GM19452 (cell line): ENCODE data around the gene NR2C2.

Experiments
- ATAC-seq: cut with Tn5 transposase; IDR thresholded peaks from one replicate; pipeline ENCODE4 v1.9.1; 2021; ENCODE audit not compliant: unreplicated experiment

The NR2C2 gene

DNA sequence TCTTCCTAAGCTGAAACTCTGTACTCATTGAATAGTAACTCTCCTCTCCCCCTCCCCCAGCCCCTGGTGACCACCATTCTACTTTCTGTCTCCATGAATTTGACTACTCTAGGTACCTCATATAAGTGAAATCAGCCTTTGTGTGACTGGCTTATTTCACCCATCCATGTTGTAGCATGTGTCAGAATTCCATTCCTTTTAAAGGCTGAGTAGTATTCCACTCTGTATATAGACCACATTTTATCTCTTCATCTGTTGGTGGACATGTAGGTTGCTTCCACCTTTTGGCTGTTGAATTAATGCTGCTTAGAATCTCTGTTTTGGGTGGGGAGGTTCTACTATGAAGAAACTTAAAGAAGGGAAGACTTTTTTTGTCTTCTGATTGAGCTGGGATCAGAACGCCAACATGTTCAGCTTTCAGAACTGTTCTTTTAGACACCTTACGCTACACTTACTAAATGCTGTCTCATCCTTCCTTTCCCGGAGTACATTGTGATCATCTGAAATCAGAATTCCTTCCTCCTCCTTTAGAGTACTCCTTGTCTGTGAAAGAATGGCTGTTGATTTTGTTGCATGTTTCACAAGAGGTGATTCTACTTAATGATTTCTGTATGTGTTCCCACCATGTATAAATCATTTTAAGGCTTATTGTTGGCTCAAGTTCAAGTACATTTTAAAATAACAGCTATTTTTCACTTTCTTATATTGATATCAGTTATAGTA lies 67.4 kb downstream of the NR2C2 start:
- ATAC-seq, result no peak

DNA sequence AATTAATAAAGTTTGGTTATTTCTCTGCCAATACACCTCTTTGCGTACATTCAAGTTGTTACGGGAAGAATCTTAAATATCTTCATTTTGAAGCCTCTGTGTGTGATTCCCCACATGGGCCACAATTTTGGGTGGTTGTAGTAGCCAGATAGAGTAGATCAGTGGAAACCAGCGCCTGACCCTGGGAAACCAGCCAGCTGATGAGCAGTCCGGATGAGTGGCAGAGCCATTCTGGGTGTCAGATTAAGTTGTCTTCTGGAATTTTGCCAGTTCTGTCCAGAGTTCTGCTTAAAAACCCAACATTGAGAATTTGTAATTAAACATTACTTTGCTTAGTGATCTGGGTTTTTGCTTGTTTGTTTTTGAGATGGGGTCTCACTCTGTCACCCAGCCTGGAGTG lies 68.1 kb downstream of the NR2C2 start:
- ATAC-seq, result no peak

DNA sequence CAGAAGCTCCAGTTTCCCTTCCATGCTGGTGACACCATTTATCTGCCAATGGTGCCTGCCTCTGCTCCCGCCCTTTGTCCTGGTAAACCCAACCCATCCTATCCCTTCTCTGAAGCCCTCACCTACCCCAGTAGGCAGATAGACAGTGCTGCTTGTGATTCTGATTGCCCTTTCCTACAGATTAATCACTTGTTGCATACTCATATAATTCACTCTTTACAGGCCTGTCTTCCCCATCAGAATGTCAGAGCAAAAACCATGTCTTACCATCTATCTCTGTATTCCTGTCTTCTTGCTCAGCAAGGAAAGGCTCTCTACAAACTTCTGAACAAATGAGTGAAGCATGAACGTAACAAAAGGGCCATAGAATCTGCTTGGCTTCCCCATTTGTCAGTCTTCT lies 69.8 kb downstream of the NR2C2 start:
- no peak for ATAC-seq

DNA sequence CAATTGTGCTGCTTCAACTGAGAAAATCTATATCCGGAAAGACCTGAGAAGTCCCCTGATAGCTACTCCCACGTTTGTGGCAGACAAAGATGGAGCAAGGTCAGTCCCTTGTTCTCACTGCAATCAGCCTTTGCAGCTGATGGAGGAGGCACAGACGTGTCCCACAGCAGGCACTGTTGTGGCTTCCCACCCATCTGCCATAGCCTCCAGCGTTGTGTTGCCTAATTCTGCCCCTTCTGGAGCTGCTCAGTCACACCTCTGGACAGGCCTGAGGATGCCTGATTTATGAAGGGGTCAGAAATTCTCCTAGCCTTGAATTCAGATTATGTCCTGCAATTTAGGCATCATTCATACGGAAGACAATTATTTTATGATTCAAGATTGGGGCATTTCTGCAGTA lies 75.9 kb downstream of the NR2C2 start:
- no peak for ATAC-seq

DNA sequence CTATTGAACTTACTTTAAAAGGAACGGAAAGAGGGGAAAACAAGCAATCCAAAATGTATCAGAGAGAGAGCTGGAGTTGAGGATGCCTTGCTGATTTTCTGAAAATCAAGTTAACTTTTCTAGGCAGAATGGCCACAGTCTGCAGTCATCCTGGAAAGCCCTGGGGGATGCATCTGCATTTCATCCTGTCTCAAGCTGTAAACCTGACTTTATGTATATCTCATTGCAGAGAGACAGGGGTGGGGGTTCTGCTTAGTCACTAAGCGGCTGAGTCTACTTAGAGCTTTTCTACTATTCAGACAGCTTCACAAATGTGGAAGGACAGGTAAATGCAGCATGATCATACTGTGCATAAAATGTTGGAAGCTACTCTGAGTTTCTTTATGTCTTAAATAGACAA lies 76.3 kb downstream of the NR2C2 start:
- ATAC-seq, result no peak

DNA sequence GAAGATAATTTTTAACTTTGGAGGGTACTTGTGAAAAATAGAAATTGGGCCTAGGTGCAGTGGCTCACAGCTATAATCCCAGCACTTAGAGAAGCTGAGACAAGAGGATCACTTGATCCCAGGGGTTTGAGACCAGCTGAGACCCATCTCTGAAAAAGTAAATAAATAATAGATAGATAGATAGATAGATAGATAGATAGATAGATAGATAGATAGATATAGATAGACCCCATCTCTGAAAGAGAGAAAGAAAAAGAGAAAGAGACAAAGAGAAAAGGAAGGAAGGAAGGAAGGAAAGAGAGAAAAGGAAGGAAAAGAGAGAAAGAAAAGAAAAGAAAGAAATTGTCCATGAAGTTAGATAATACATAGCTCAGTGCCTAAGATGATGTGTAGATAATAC lies 82.2 kb downstream of the NR2C2 start:
- no peak for ATAC-seq

DNA sequence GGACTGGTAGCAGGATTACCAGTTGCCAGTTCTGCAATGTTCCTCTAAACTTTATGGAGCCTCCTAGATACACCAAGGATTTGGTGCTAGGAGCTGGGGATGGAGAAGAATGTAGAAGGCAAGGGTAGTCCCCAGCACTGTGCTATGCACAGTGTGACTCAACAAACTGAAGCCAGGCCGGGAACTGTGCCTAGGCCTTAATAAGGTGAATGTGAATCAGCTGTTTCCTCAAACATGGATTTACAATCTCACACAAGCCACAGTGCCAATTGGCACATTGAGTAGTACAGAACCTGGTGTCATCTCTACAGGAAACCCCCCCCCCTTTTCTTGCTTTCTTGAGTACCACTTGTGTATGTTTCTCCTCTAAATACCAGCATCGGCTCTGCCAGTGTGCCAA lies 85.3 kb downstream of the NR2C2 start:
- no peak for ATAC-seq

DNA sequence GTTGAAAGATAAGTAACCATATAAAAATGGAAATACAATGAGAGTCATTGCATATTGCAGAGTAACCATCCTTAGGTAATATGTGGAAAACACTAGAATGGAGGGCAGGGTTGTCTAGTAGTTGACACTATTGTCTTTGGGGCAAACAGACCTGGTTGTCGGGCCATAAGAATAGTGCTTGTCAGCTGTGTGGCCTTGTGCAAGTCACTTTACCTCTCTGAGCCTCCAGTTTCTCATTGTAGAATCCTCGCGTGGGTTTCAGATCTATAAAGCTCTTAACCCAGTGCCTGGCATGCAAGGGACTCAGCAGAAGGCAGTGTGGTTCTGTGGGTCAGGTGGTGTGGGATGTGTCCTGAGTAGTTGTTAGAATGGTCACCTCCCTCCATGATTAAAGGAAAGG lies 85.7 kb downstream of the NR2C2 start:
- no peak for ATAC-seq

DNA sequence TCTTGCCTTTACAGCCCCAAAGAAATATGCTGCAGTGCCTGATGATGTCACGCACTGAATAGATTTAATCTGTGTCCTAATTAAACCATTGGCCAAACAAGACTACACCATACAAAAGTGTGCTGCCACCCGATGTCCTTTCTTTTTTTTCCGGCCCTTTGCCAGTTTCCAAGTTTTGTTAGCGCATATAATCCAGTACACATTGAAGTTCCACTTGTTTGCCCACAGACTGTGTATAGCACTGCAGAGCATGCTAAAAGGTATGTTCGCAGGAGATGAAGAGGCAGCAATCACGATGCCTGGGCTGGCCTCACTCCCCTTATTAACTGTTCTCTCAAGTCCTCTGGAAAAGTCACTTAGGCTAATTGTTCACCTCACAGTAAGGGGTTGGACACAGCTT lies 90.9 kb downstream of the NR2C2 start:
- no peak for ATAC-seq

DNA sequence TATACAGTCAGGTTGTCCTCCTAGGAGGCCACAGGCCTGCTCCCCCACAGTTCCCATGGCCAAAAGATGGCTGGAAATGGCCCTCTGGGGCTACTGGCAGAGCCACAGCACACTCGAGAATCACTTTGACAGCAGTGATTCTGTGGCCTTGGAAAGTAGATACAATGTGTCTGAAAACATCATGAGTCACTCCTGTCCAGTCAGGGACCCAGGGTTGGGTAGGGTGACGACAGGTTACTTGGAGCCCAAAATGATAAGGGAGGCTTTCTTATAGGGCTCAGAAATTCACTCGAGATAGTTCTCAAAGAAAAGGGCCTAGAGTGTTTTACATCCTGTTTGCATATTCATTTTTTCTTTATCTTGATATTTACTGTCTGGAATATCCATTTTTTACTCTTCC lies 93.5 kb downstream of the NR2C2 start:
- ATAC-seq, result no peak

DNA sequence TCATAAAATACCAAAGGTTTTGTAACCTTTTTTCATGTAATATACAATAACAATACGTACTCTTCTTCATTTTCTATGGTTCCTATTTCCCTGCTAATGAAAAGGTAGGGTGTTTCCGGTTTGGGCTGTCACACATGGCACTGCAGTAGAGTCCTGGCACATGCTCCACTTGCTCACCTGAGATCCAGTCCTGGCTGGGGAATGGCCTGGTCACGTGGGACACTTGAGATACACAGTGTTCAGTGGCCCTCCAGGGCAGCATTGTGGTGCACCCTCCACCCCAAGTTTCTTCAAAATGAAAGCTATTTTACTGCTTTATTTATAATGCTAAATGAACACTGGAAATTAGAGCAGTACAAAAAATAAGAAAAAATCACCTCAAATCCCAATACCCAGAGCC lies 94.6 kb downstream of the NR2C2 start:
- no peak for ATAC-seq

DNA sequence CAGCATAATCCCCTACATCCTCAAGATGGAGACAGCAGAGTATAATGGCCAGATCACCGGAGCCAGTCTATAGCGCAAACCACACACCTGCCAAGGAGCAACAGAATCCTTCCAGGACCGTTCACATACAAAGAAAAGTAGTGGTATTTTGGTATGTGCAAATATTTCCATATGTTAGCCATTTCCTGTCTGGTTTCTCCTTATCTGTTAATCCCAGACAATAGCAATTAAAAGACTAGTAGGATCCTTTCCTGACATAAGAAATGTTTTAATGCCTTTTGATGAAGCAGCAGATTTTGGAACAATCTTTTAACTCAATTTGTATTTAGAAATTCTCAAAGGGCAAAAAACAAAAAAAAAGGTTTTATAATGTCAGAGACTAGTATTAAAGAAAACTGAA lies 95.6 kb downstream of the NR2C2 start:
- ATAC-seq, result no peak

DNA sequence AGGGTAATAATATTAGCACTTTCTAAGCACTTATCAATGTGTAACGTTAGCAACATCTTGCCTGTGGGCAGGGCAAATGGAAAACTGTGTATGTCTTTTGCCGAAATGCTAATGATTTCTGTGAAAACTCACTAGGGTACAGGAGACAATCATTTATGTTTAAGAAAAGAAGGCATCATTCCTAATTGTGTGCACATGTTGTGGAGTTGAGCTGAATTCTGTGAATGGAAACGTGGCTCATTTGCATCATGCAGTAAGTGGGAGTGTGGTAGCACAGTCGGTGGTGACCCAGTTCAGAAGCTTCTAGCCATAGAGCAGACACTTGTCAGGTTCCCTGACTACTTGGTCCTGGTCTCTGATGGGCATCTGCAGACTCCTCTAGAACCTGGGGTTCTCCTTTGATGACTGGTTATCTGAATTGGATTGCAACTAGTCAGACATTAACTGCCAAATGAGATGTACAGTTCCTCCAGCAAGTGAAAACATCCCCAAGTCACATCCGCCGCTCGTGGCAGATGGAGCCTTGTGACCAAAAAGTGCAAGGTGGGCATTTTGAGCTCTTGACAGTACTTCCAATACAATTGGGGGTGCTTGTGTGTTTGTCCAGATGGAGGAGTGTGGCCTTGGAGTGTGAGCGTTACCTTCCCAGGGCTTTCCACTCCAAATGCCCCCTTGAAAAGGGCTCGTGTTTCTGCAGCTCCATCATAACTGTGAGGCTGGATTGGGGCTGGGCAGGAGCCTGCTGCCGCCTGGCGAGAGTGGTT lies 96.2 kb downstream of the NR2C2 start:
- no peak for ATAC-seq

DNA sequence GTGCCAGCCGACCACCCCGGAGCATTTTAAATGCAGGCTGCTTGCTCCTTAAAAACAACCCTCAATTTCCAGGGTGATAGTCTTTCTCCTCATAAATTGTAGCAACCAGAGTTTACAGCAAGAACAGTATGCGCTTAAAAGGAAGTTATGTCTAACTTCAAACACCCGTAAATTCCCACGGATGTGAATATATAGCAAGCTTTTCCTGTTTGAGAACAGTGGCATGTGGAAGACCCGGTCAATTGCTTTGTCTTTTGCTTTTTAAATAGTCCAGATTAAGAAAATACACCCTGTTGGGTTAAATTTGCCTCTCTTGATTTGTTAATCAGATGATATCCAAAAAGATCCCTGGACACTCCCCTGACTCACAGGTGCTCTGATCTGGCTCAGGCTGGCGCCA lies 96.9 kb downstream of the NR2C2 start:
- no peak for ATAC-seq

DNA sequence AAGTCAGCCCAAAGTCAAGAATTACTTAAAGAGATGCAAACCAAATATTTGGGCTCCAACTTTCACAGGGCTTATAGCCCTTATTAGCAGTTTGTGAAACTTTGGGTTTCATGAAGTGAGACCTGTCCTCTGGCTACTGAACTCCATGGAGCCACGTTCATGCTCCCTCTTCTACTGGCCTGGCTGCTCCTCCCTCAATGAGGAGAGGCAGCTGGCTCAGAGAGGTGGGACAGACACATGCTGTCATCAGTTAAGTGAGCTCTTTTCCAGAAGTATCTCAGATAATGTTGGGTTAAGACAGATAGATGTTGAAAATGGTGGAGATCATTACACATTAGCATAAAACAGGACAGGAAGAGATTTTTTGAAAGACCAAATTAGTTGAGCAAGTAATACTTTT lies 98.3 kb downstream of the NR2C2 start:
- no peak for ATAC-seq

DNA sequence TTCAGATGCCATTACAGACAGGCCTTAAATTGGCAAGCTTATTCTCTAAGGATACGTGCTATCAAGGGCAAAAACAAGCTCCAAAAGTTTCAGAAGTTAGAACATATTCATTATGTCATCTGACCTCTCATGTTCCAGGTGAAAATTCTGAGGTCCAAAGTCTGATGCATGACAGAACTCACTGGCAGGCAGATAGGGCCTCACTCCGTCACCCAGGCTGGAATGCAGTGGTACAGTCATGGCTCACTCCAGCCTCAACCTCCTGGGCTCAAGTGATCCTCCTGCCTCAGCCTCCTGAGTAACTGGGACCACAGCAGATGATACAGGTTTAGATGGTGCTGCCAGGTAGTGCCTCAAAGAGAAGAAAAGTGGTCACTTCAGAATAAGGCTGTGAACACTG lies 102.2 kb downstream of the NR2C2 start:
- no peak for ATAC-seq

DNA sequence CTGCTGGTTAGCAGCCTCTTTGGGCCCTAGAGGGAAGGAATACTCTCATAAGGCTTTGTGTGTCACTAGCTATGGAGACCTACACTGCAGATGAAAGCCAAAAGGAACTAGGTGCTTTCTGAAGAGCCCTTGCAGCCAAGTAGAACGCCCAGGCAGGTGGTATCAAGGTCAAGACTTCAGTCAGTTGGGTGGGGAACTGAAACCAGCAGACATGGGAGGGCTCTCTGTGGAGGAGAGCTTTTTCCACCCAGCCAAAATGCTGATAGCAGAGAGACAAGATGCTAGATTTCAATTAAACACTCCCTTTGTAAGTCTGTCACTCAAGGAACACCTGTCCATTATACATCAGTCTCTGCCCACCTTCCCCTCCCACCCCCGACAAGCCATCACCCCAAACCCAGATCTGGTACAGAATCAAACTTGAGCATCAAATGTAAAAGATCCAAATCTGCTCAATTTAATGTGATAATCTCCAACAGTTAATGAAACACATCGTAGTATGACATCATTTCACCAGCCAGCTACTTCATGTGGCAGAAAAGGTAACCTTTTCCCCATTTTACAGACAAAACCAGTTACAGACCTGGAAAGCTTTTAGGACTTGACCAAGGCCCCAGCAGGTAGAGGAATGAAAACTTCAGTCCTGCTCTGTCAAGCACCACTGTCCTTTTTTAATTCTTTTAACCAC lies 103.2 kb downstream of the NR2C2 start:
- ATAC-seq, result peak; percentile 77

DNA sequence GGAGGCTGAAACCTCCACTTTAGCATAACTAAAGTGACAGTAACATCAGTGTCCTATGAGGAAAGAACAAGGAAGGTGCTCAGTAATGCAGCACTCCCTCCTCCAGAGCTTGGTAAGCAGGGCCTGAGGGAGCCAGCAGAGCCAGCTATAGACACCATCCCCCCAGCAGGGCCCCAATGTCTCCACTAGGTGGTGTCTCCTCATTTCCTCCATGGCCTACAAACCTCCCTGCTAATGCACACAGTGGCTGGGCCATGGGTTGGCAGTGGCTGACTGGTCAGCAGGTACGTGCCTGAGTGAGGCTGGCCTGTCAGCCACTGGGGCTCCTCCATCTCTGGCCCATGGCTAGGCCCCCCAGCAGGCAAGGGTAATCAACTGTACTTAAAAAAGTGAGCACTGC lies 104.1 kb downstream of the NR2C2 start:
- ATAC-seq, result no peak

DNA sequence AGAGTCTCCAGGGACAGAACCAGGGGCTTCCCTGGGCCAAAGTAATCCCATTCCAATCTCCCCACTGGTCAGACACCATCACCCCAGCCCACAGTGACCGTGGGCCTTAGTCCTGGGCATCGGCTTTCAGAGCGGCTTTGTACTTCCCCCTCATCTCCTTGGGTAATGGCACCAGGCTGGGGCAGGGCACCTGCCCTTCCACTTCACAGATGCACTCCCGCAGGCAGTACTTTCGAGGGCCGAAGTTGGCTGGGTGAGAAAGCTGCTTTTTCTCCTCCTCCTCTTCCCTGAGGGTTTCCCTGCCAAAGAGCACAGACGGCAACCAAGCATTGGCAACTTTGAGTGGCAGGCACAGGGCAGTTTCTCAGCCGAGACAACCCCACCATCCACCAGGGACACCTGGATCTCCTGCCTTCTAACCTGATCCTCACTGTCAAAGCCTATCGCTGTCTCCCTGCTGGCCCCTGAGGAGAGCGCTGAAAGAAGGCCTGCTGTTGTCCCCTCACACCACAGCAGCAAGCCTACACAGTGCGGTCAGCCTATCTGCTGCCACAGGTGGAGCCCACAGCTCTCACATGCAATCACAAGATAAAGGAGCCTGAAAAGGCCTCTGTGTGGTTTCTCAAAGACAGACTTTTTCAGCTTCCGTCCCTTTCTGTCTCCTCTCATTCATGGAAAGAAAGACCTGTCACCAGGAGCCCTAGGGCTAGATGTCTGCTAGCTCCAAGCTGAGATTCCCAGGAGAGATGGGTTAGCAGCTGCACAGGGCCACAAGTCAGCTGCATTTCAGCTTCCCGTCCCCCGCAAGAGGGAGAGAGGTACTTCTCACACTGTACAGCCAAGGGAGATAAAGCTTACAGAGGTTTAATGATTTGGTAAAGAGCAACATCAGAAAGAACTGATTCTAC lies 105.2 kb downstream of the NR2C2 start:
- no peak for ATAC-seq

DNA sequence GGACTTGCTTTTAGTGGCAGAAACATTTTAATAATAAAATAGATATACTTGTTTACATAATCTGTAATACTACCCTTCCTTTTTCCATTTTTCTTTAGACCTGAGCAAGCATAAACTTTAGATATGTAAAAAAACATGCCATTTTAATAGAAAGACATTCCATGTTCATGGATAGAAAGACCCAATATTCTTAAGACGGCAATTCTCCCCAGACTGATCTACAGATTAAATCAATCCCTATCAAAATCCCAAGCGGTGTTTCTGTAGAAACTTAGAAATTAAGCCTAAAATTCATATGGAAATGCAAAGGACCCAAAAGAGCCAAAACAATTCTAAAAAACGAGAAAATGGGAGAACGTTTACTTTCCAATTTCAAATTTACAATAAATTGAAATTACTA lies 106.2 kb downstream of the NR2C2 start:
- ATAC-seq, result no peak

DNA sequence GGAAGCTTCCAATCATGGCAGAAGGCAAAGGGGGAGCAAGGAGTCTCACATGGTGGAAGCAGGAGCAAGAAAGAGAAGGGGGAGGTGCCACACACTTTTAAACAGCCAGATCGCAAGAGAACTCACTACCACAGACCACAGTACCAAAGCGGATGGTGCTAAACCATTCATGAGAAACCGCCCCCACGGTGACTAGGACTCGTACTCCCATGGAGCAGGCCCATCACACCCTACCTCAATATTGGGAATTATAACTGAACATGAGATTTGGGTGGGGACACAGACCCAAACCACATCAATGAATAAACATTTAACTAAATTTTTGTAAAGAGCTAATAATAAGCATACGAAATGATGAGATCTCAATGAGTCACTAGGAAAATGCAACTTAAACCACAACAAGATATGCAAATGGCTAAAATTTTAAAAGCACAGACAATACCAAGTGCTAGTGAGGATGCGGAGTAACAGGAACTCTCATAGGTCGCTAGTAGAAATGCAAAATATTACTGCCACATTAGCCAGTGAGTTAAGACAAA lies 107.7 kb downstream of the NR2C2 start:
- peak; percentile 48 for ATAC-seq
